Measurements from ENCODE around the gene ITPR1. TPM values are rescaled to one million over a fixed set of nuclear protein-coding genes. Genes with fewer than 3 reads are reported as not detected.

ITPR1 gene
- total and polyA plus RNA-seq, 12 donors: 9.7 to 40.3 (median 18.8) TPM

GRCh38 chr3:4757575-4758248, 264.6 kb downstream of the ITPR1 start:
- no peak for DNase-seq
- Histone ChIP-seq H3K36me3 (peaks cover 0 to 45% (median 0%) of the 10 kb centered on the region in 9 donors), H3K27me3 (no peaks in the 10 kb centered on the region), H3K4me1 (peaks cover 0 to 29% (median 12%) of the 10 kb centered on the region in 9 donors), H3K4me3 (no peak overlapping the region), H3K9me3 (peaks cover 0 to 8% (median 0%) of the 10 kb centered on the region in 11 donors), H3K27ac (no peak overlapping the region)
- no peak for TF ChIP-seq CTCF (IDR thresholded peaks at IDR 0.05)
- 89 to 97% methylated on average over 12 of the region's 12 CpGs for WGBS, 2 donors
- no peak for ATAC-seq
- intact Hi-C loops (cut with DNase I): no loop called here

GRCh38 chr3:4758249-4758860, 265.2 kb downstream of the ITPR1 start:
- no peak for DNase-seq
- 97% methylated on average over 9 of the region's 9 CpGs for WGBS, 2 donors
- peaks cover 0 to 48% (median 0%) of the 10 kb centered on the region in 9 donors for H3K36me3 ChIP-seq
- no peak overlapping the region for H3K4me3 ChIP-seq
- no peak overlapping the region for H3K27ac ChIP-seq
- H3K27me3 ChIP-seq: no peaks in the 10 kb centered on the region
- intact Hi-C loops (cut with DNase I): no loop called here
- no peak for TF ChIP-seq CTCF (IDR thresholded peaks at IDR 0.05)
- H3K9me3 ChIP-seq: peaks cover 0 to 8% (median 0%) of the 10 kb centered on the region in 11 donors
- no peak for ATAC-seq
- peaks cover 0 to 26% (median 12%) of the 10 kb centered on the region in 9 donors for H3K4me1 ChIP-seq

GRCh38 chr3:4758957-4759656, 266.0 kb downstream of the ITPR1 start:
- Histone ChIP-seq H3K4me1 (peaks cover 0 to 26% (median 12%) of the 10 kb centered on the region in 9 donors), H3K27ac (no peak overlapping the region), H3K36me3 (peaks cover 0 to 48% (median 0%) of the 10 kb centered on the region in 9 donors), H3K4me3 (no peak overlapping the region), H3K9me3 (peaks cover 0 to 8% (median 0%) of the 10 kb centered on the region in 11 donors), H3K27me3 (no peaks in the 10 kb centered on the region)
- 87 to 93% methylated on average over 8 of the region's 8 CpGs for WGBS, 2 donors
- no peak for TF ChIP-seq CTCF (IDR thresholded peaks at IDR 0.05)
- DNase-seq (no peak), ATAC-seq (no peak)
- intact Hi-C loops (cut with DNase I): no loop called here

- peaks cover 0 to 48% (median 0%) of the 10 kb centered on the region in 9 donors for H3K36me3 ChIP-seq
- H3K4me1 ChIP-seq: peaks cover 0 to 19% (median 6%) of the 10 kb centered on the region in 9 donors
- intact Hi-C loops (cut with DNase I): no loop called here
- no peak for DNase-seq
- no peaks in the 10 kb centered on the region for H3K27me3 ChIP-seq
- no peak for TF ChIP-seq CTCF (IDR thresholded peaks at IDR 0.05)
- H3K9me3 ChIP-seq: peaks cover 0 to 8% (median 0%) of the 10 kb centered on the region in 11 donors
- no peak overlapping the region for H3K4me3 ChIP-seq
- H3K27ac ChIP-seq: no peak overlapping the region
- ATAC-seq: peak in 1 of 8 donors; percentile 20
- 70 to 83% methylated on average over 12 of the region's 12 CpGs for WGBS, 2 donors
These were observed 266.7 kb downstream of the ITPR1 start for GRCh38 chr3:4759689-4760312.

Data from heart right ventricle (tissue), 16 donors.